ENCODE data around the gene ZKSCAN7. TPM values are rescaled to one million over a fixed set of nuclear protein-coding genes. Genes with fewer than 3 reads are reported as not detected.

ZKSCAN7 gene
- total RNA-seq, 1 experiment from 2014 or later: 0.83 TPM

GRCh38 chr3:44584646-44585501 lies 29.9 kb downstream of the ZKSCAN7 start, which contains the start of gene ZNF660:
TSS of gene ZNF660 (plus strand) at chr3:44584964. CDS start at chr3:44594194, 9,230 bp downstream.
- no peaks in the 10 kb centered on the region for H4K20me1 ChIP-seq (ENCODE audit: insufficient read depth)
- H2AFZ ChIP-seq: no peak within 1 kb of the TSS
- no peaks in the 10 kb centered on the region for H3K4me1 ChIP-seq (replicated peaks; ENCODE audit: insufficient read depth)
- peaks cover 60% of the 10 kb centered on the region for H3K27me3 ChIP-seq (ENCODE audit: insufficient read depth, low read depth)
- no peak within 1 kb of the TSS for H3K27ac ChIP-seq
- no peak within 1 kb of the TSS for H3K4me3 ChIP-seq
- TF ChIP-seq CTCF (conservative IDR thresholded peaks at IDR 0.05) (no peak), EZH2 (IDR thresholded peaks at IDR 0.05; ENCODE audit: low read depth) (no peak)
- H3K36me3 ChIP-seq (ENCODE audit: low read depth): no peaks in the 10 kb centered on the region
- no peaks in the 10 kb centered on the region for H3F3A ChIP-seq (ENCODE audit: insufficient read depth, low read depth)
- peak in 1 of 2 experiments; percentile 13 for DNase-seq
- no peaks in the 10 kb centered on the region for H3K79me2 ChIP-seq (ENCODE audit: low read depth)
- no peak within 1 kb of the TSS for H3K4me2 ChIP-seq
- ChIA-PET CTCF (no interaction called here), POLR2A (ENCODE audit: unreplicated experiment) (no interaction called here)
- no peaks in the 10 kb centered on the region for H3K9me3 ChIP-seq (ENCODE audit: insufficient read depth, low read depth)
- TSS peak; percentile 73 for BruUV-seq (replicated peaks)
- intact Hi-C loops (cut with micrococcal nuclease; ENCODE audit: unreplicated experiment): no loop called here
- no peaks in the 10 kb centered on the region for H3K9me2 ChIP-seq (ENCODE audit: insufficient read depth)

GRCh38 chr3:44596621-44597020 lies 41.6 kb downstream of the ZKSCAN7 start:
- TF ChIP-seq CTCF (conservative IDR thresholded peaks at IDR 0.05) (no peak), EZH2 (IDR thresholded peaks at IDR 0.05; ENCODE audit: low read depth) (no peak)
- H3K9me2 ChIP-seq (ENCODE audit: insufficient read depth): no peaks in the 10 kb centered on the region
- intact Hi-C loops (cut with micrococcal nuclease; ENCODE audit: unreplicated experiment): no loop called here

GRCh38 chr3:44601749-44602148 lies 46.8 kb downstream of the ZKSCAN7 start:
- no peak overlapping the region for H3K4me2 ChIP-seq
- H2AFZ ChIP-seq: no peak overlapping the region
- H3K9me3 ChIP-seq (ENCODE audit: insufficient read depth, low read depth): no peaks in the 10 kb centered on the region
- intact Hi-C loops (cut with micrococcal nuclease; ENCODE audit: unreplicated experiment): no loop called here
- H3F3A ChIP-seq (ENCODE audit: insufficient read depth, low read depth): no peaks in the 10 kb centered on the region
- no peaks in the 10 kb centered on the region for H3K79me2 ChIP-seq (ENCODE audit: low read depth)
- POLR2A ChIA-PET (ENCODE audit: unreplicated experiment): no interaction called here
- no TSS peak for BruUV-seq (replicated peaks)
- H3K4me3 ChIP-seq: no peak overlapping the region
- H3K27me3 ChIP-seq (ENCODE audit: insufficient read depth, low read depth): peaks cover 14% of the 10 kb centered on the region; the same call in 1 of the 2 replicates
- no peaks in the 10 kb centered on the region for H3K4me1 ChIP-seq (replicated peaks; ENCODE audit: insufficient read depth)
- CTCF ChIA-PET: no interaction called here
- H3K36me3 ChIP-seq (ENCODE audit: low read depth): no peaks in the 10 kb centered on the region
- DNase-seq: no peak
- H3K27ac ChIP-seq: no peak overlapping the region
- no peaks in the 10 kb centered on the region for H3K9me2 ChIP-seq (ENCODE audit: insufficient read depth)
- no peak for TF ChIP-seq CTCF (conservative IDR thresholded peaks at IDR 0.05)
- no peaks in the 10 kb centered on the region for H4K20me1 ChIP-seq (ENCODE audit: insufficient read depth)

More at GRCh38 chr3:44596621-44597020, 41.6 kb downstream of the ZKSCAN7 start:
- no peak overlapping the region for H2AFZ ChIP-seq
- CTCF ChIA-PET: no interaction called here
- no peaks in the 10 kb centered on the region for H3F3A ChIP-seq (ENCODE audit: insufficient read depth, low read depth)
- H3K9me3 ChIP-seq (ENCODE audit: insufficient read depth, low read depth): no peaks in the 10 kb centered on the region
- H3K4me1 ChIP-seq (replicated peaks; ENCODE audit: insufficient read depth): no peaks in the 10 kb centered on the region
- POLR2A ChIA-PET (ENCODE audit: unreplicated experiment): no interaction called here
- DNase-seq: no peak
- H3K36me3 ChIP-seq (ENCODE audit: low read depth): no peaks in the 10 kb centered on the region
- H3K79me2 ChIP-seq (ENCODE audit: low read depth): no peaks in the 10 kb centered on the region
- H3K4me3 ChIP-seq: no peak overlapping the region
- no peaks in the 10 kb centered on the region for H4K20me1 ChIP-seq (ENCODE audit: insufficient read depth)
- H3K4me2 ChIP-seq: no peak overlapping the region
- peaks cover 27% of the 10 kb centered on the region; the same call in 1 of the 2 replicates for H3K27me3 ChIP-seq (ENCODE audit: insufficient read depth, low read depth)
- H3K27ac ChIP-seq: no peak overlapping the region
- no TSS peak for BruUV-seq (replicated peaks)
